ENCODE measurements around the gene MRC2. TPM values are rescaled to one million over a fixed set of nuclear protein-coding genes. Genes with fewer than 3 reads are reported as not detected.
"Not testable (repeated sequence)": the region's sequence is repeated elsewhere in the genome, so short reads cannot be mapped to it uniquely, and the experiment has no call there.

MRC2 gene
- total RNA-seq (2014; rRNA removed; shearing (Covaris generic)), result 69.9 and 70.5 TPM in 2 replicates
- polyA plus RNA-seq (2015; cell fraction: cytosol; rRNA removed), result 53.5 and 56.0 TPM in 2 replicates
- 234 and 254 TPM in 2 replicates for polyA plus RNA-seq (2015; cell fraction: nucleus; rRNA removed)

- peak; percentile 69 for DNase-seq (ENCODE audit: low read depth)
Observed at GRCh38 chr17:62627219-62627903, at the start of gene MRC2. MRC2 (plus strand) TSS chr17:62627670; CDS start chr17:62627803, 133 bp downstream.

- no peak for DNase-seq (ENCODE audit: low read depth)
Observed at GRCh38 chr17:62578757-62579487, 48.5 kb upstream of the MRC2 start.

- DNase-seq (ENCODE audit: low read depth), result no peak
Observed at GRCh38 chr17:62580947-62581346, 46.5 kb upstream of the MRC2 start.

GRCh38 chr17:62581764-62582163, 45.7 kb upstream of the MRC2 start:
- DNase-seq (ENCODE audit: low read depth), result peak; percentile 33

GRCh38 chr17:62587554-62587953, 39.9 kb upstream of the MRC2 start:
- DNase-seq (ENCODE audit: low read depth), result no peak

- no peak for DNase-seq (ENCODE audit: low read depth)
Observed at GRCh38 chr17:62588109-62588508, 39.4 kb upstream of the MRC2 start.

GRCh38 chr17:62591333-62591732, 36.1 kb upstream of the MRC2 start:
- DNase-seq (ENCODE audit: low read depth), result no peak

- not testable (repeated sequence) for DNase-seq (ENCODE audit: low read depth)
Observed at GRCh38 chr17:62591822-62592221, 35.6 kb upstream of the MRC2 start.

GRCh38 chr17:62592341-62593099, 35.0 kb upstream of the MRC2 start:
- peak; percentile 16 for DNase-seq (ENCODE audit: low read depth)

- no peak for DNase-seq (ENCODE audit: low read depth)
Observed at GRCh38 chr17:62595484-62595883, 32.0 kb upstream of the MRC2 start.

GRCh38 chr17:62596662-62597061, 30.8 kb upstream of the MRC2 start:
- DNase-seq (ENCODE audit: low read depth), result no peak

- no peak for DNase-seq (ENCODE audit: low read depth)
Observed at GRCh38 chr17:62597150-62597549, 30.3 kb upstream of the MRC2 start.

- DNase-seq (ENCODE audit: low read depth), result no peak
Observed at GRCh38 chr17:62597920-62598319, 29.6 kb upstream of the MRC2 start.

GRCh38 chr17:62599964-62600657, 27.4 kb upstream of the MRC2 start:
- no peak for DNase-seq (ENCODE audit: low read depth)

GRCh38 chr17:62600805-62601204, 26.7 kb upstream of the MRC2 start:
- DNase-seq (ENCODE audit: low read depth), result no peak

GRCh38 chr17:62601471-62601870, 26.0 kb upstream of the MRC2 start:
- DNase-seq (ENCODE audit: low read depth), result no peak

- not testable (repeated sequence) for DNase-seq (ENCODE audit: low read depth)
Observed at GRCh38 chr17:62603783-62604182, 23.7 kb upstream of the MRC2 start.

GRCh38 chr17:62605588-62605987, 21.9 kb upstream of the MRC2 start:
- no peak for DNase-seq (ENCODE audit: low read depth)

GRCh38 chr17:62611292-62611691, 16.2 kb upstream of the MRC2 start:
- no peak for DNase-seq (ENCODE audit: low read depth)

GRCh38 chr17:62611728-62612127, 15.7 kb upstream of the MRC2 start:
- no peak for DNase-seq (ENCODE audit: low read depth)

GRCh38 chr17:62612289-62612688, 15.2 kb upstream of the MRC2 start:
- not testable (repeated sequence) for DNase-seq (ENCODE audit: low read depth)
